Hematopoietic multipotent progenitor cell treated with erythropoietin and hydrocortisone succinate and interleukin-3 and kit ligand, for 15 days (in vitro differentiated cells): Measurements from ENCODE around the gene CALD1.
"Not testable (repeated sequence)": the region's sequence is repeated elsewhere in the genome, so short reads cannot be mapped to it uniquely, and the experiment has no call there.

ENCODE experiments used
- DNase-seq: peaks from one replicate; pipeline ENCODE4 v3.0.0-alpha.2; 2015; ENCODE audit warnings: low spot score

Gene CALD1

GRCh38 chr7:134949171-134949570 lies 169.7 kb downstream of the CALD1 start:
- DNase-seq = no peak

GRCh38 chr7:134954197-134955082 lies 175.0 kb downstream of the CALD1 start:
- DNase-seq = peak; percentile 24

GRCh38 chr7:134957005-134957404 lies 177.6 kb downstream of the CALD1 start:
- no peak for DNase-seq

GRCh38 chr7:134959810-134960209 lies 180.4 kb downstream of the CALD1 start:
- DNase-seq = no peak

- no peak for DNase-seq
These were observed 182.9 kb downstream of the CALD1 start for GRCh38 chr7:134962270-134962780.

- no peak for DNase-seq
These were observed 183.6 kb downstream of the CALD1 start for GRCh38 chr7:134963036-134963435.

- DNase-seq = no peak
These were observed 187.3 kb downstream of the CALD1 start for GRCh38 chr7:134966691-134967090.

- DNase-seq = no peak
These were observed 188.7 kb downstream of the CALD1 start for GRCh38 chr7:134968110-134968509.

- not testable (repeated sequence) for DNase-seq
These were observed 202.2 kb downstream of the CALD1 start for GRCh38 chr7:134981645-134982044.

GRCh38 chr7:134985894-134986362 lies 206.5 kb downstream of the CALD1 start:
- no peak for DNase-seq

GRCh38 chr7:134986363-134987251 lies 207.2 kb downstream of the CALD1 start, which contains the start of gene AGBL3:
Gene AGBL3, plus strand, starts transcription at chr7:134986508. Its CDS starts 1,426 bp downstream, at chr7:134987934.
- DNase-seq = peak; percentile 80

- DNase-seq = no peak
These were observed 208.7 kb downstream of the CALD1 start for GRCh38 chr7:134988161-134988560.

GRCh38 chr7:134991469-134992339 lies 212.3 kb downstream of the CALD1 start:
- DNase-seq = no peak

GRCh38 chr7:134992626-134993179 lies 213.3 kb downstream of the CALD1 start:
- no peak for DNase-seq

GRCh38 chr7:134993877-134994456 lies 214.5 kb downstream of the CALD1 start:
- no peak for DNase-seq

GRCh38 chr7:134995239-134996096 lies 216.0 kb downstream of the CALD1 start:
- DNase-seq = no peak

GRCh38 chr7:134996097-134996550 lies 216.7 kb downstream of the CALD1 start:
- DNase-seq = no peak

- no peak for DNase-seq
These were observed 217.9 kb downstream of the CALD1 start for GRCh38 chr7:134997214-134997885.

GRCh38 chr7:134999136-134999535 lies 219.7 kb downstream of the CALD1 start:
- no peak for DNase-seq
